Right ventricle myocardium superior (tissue), 1 donor: ENCODE data around the gene NRG2. TPM values are rescaled to one million over a fixed set of nuclear protein-coding genes. Genes with fewer than 3 reads are reported as not detected.

Experiments used
- ATAC-seq: fragments of 200-7000 bp; cut with Tn5 transposase; one replicate; pipeline ENCODE4 v1.9.1; 2020; ENCODE audit warnings: mild to moderate bottlenecking; ENCODE audit not compliant: poor library complexity
- DNase-seq: peaks from one replicate; pipeline ENCODE4 v3.0.0-alpha.2; 2020
- intact Hi-C: fragments of 100-400 bp; cut with DNase I; formaldehyde crosslinking; loops from one replicate; pipeline ENCODE4 v1.11.2; 2022
- total RNA-seq: library from RNA; stranded (reverse); fragmentation: NEBNext Ultra II Directional; extraction: Animal tissue kit (Norgen Biotek cat#: 25700); gene quantifications from one replicate; pipeline ENCODE4 v1.2.1, GENCODE V29; 2021
- donor health status: DM: no; HTN: yes; CAD: no; lungs with severe emphysema.

The NRG2 gene
- total RNA-seq, 1 donor from 2014 or later: 2.1 TPM

- DNase-seq: peak; percentile 83
- ATAC-seq: no peak
- intact Hi-C loops: no loop called here
Measured at GRCh38 chr5:139844472-139845145, 198.5 kb downstream of the NRG2 start.

- intact Hi-C loops: no loop called here
- ATAC-seq (no peak), DNase-seq (no peak)
Measured at GRCh38 chr5:139843991-139844390, 199.1 kb downstream of the NRG2 start.

DNA sequence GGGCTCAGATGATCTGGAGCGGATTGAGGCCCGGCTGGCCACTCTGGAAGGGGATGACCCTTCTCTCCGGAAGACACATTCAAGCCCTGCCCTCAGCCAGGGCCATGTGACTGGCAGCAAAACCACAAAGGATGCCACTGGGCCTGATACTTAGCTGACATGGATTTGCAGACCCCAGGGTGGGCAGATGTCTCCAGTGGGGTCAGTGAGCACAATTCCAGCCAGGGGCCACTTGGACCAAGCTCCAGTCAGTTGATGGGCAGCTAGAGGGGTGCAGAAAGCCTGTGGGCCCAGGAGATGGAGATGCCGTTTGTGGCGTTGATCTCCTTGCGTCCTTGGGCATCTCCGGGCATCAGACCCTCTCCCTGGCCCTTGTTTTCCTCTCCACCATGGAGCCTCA is 200.8 kb downstream of the NRG2 start:
- ATAC-seq: no peak
- no peak for DNase-seq
- intact Hi-C loops: no loop called here

GRCh38 chr5:139841549-139841948 is 201.6 kb downstream of the NRG2 start:
- DNase-seq (no peak), ATAC-seq (no peak)
- intact Hi-C loops: no loop called here

DNA sequence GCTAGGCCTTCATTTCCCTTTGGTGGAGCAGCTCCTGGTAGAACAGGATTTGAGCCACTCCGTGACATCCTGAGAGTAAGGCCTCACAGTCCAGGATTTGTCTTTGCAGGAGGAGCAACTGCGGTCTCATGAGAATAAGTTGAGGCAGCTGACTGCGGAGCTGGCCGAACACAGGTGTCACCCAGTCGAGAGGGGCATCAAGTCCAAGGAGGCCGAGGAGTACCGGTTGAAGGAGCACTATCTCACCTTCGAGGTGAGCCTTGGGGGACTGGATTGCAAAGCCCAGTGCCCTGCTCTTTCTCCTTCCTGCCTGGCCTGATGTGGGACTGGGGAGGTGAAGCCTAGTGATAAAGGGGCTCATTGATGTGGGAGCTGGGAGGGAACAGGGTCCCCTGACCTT is 203.2 kb downstream of the NRG2 start:
- no peak for ATAC-seq
- DNase-seq: no peak
- intact Hi-C loops: no loop called here

- DNase-seq (no peak), ATAC-seq (no peak)
- intact Hi-C loops: no loop called here
Measured at GRCh38 chr5:139839232-139839815, 203.8 kb downstream of the NRG2 start.

DNA sequence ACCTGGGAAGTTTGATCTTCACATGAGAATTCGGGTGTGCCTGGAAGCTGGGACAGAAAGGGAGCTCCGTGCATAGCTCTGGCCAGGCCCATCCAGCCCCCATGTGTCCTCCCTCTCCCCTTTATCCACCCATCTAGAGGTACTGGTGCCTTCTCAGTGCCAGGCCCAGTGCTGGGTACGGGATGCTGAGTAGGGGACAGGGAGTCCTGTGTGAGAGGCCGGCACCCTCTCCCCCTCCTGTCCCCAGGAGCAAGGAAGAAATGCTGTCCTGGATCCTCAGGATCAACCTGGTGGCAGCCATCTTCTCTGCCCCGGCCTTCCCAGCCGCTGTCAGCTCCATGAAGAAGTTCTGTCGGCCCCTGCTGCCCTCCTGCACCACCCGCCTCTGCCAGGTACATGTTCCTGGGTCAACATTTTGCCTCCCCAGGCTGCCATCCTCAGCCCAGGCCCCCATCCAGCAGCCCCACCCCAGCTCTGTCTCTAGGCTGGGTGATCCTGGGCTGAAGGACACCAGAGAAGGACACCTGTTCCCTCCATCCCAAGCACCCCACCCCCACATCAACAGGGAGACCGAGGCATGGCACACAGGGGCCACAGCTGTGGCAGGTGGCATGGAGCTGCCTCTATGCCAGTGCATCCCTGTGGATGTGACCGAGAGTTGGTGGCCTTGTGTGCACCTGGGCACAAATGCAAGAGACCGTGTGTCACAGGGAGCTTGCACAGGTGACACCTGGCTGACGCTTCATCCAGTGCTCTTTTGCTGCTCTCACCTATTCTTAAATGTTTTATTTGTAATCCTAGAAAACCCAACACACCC is 204.5 kb downstream of the NRG2 start:
- no peak for DNase-seq

DNA sequence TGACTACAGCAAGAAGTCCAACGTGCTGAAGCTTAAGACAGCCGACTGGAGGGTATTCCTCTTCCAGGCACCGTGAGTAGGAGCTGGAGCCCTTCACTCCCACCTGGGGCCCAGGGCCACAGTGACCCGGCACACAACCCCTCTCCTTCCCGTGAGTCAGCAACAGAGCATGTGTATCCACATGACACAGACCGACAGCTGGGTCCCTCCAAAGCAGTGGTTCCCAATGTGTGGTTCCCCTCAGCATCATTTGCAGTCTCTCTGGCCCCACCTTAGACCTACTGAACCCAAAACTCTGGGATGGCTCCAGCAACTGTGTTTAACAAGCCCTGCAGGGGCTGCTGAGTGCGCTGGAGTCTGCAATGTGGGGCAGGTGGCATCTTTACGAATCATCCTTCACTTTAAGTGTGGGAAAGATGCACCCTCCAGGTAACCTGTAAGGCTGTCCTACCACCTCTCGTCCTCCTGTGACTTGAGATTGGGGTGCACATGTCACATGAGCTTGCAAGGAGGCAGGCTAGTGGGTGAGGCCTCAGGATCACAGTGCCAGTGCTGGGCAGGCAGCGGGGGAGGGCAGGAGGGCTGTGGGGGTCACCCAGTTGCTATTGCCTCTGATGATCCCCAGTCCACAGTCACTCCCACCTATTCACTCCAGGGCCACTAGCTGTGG is 205.3 kb downstream of the NRG2 start:
- intact Hi-C loops: no loop called here
- ATAC-seq: no peak
- DNase-seq: no peak

More for the DNA sequence above, 204.5 kb downstream of the NRG2 start:
- intact Hi-C loops: no loop called here
- ATAC-seq: no peak

- no peak for DNase-seq
- intact Hi-C loops: no loop called here
- no peak for ATAC-seq
Measured at GRCh38 chr5:139836469-139837208, 206.5 kb downstream of the NRG2 start.

GRCh38 chr5:139835656-139836055 is 207.4 kb downstream of the NRG2 start:
- ATAC-seq (no peak), DNase-seq (no peak)
- intact Hi-C loops: no loop called here

DNA sequence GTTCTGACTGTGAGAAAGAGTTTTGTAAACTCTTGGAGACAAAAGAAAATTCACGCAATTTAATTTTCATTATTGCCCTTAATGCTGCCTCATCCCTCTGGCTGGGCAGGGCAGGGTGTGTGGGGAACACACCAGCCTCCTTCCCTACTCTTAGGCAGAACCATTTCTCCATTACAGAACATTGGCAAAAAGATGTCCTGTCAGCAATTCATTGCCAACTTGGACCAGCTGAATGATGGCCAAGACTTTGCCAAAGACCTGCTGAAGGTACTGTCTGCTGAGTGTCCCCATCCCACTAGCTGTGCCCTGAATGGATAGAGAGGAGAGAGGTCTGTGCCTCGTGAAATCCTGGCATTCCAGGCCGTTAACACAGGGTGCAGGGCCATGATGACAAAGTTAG is 209.6 kb downstream of the NRG2 start:
- ATAC-seq (no peak), DNase-seq (no peak)
- intact Hi-C loops: no loop called here

GRCh38 chr5:139831624-139832023 is 211.5 kb downstream of the NRG2 start:
- ATAC-seq (no peak), DNase-seq (no peak)
- intact Hi-C loops: no loop called here

- no peak for DNase-seq
Measured at GRCh38 chr5:139829471-139829870, 213.6 kb downstream of the NRG2 start.

DNA sequence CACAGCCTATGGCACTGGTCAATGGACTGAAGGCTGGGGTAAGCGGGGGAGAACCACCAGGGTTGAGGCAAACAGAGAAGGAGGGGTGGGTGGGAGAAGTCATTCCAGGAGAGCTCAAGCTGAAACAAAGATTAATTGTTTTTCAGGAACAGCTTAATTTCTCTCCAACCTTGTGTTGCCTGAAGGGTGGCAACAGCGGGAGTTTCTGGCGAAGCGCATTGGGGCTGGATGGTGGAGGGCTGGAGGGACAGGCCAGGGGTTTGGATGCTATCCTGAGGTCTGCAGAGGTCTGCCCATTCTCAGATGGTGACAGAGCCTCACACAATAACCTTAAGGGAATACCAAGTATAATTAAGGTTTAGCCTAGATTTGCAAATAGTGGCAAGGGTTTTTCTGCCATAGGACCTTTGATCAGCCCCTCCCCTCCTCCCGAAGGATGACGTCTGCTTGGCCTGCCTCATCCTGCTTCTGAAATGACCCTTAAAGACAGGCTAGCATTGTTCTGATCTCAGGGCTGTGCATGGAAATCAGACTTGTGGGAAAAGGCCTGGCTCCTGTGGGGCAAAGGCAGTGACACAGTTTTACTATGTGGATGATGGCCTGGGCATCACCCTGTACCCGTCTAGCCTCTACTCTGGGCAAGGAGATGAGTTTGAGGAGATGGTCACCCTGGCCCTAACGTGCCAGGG is 214.7 kb downstream of the NRG2 start:
- DNase-seq: no peak
- intact Hi-C loops: no loop called here
- no peak for ATAC-seq

More at GRCh38 chr5:139829471-139829870, 213.6 kb downstream of the NRG2 start:
- intact Hi-C loops: no loop called here
- no peak for ATAC-seq

DNA sequence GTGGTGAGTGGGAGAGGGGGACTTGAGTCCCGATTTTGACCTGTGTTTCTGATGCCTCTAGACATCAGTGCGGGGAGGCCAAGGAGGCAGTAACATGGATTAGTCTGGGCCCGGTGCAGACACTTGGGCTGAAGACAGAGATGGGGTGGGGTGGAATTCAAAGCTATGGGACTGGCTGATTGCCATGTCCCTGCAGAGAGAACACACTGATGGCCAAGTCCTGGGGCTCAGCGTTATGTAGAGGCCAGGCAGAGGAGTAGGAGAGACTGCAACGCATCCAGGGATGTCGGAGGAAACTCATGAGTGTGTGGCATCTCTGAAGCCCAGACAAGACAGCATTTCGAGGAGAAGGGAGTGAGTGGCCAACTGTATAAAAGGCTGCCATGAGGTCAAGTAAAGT is 217.4 kb downstream of the NRG2 start:
- intact Hi-C loops: no loop called here
- no peak for ATAC-seq

DNA sequence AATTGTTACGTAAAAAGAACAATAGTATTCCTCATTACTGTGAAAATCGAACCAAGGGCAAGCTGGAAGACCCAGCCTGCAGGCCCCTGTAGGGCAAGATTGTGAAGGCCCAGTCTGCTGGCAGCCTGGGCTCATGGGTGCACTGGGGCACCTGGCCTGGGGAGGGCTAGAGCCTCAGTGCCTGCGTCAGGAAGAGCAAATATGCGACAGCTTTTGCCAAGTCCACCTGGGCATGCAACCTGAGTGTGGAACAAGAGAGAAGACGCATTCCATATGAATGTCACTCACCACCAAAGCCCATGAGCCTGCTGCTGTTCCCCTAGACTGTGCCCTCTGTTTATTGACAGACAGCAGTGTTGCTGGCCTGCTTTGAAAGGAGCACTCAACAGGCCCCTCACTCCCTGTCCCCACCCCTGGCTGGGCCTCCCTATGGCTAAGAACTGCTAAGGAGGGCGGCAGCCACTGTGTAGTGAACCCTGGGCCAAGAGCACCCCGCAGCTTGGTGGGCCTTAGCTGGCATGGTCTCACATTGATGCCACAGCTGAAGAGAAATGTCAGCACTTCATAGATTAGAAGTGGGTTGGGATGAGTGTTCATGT is 219.2 kb downstream of the NRG2 start:
- intact Hi-C loops: no loop called here
- DNase-seq: peak; percentile 7
- ATAC-seq: no peak

More for the DNA sequence above, 217.4 kb downstream of the NRG2 start:
- no peak for DNase-seq

DNA sequence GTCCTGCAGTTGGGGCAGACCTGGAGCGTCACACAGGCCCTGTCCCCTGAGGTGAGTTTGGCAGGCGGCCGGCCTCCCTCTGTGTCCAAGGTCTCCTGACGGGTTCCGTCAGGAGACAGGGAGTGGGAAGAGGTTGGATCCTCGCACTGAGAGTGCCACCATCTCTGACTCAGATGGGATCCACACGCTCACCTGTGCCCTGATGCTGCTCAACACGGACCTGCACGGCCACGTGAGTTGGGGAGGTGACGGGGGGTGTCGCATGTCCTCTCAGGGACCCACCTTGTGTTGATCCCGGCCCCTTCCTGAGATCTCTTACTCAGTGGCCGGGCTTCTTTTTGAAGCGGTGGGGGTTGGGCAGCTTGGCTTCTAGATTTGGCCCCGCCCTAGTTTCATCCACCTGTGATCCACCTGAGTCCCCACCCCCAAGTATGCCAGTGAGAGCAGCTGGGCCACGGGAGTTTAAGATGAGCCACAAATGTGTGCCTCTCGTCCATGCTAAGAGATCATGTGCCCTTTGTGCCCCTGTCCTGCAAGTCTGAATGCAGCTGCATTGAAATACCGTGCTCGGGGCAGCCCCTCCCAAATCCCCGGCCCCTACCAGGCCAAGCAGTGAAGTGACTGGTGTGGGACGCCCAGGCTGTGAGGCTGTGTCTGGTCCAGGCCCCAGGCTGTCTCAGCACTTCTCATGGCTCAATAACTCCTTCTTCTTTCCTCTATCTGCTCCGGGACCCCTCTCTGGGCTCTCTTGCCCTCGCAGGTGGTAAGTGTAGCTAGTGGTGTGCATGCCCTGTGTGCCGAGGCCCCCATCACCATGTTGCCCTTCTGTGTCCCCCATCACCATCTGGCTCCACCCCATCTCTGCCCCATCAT is 220.3 kb downstream of the NRG2 start:
- peak; percentile 38 for DNase-seq
- intact Hi-C loops: no loop called here

More for the DNA sequence above, 220.3 kb downstream of the NRG2 start:
- no peak for ATAC-seq
